HG02943 (cell line): ENCODE measurements around the gene ICA1.
"Not testable (repeated sequence)": the region's sequence is repeated elsewhere in the genome, so short reads cannot be mapped to it uniquely, and the experiment has no call there.

Experiments
- ATAC-seq: cut with Tn5 transposase; IDR thresholded peaks from one replicate; pipeline ENCODE4 v1.9.1; 2021; ENCODE audit warnings: mild to moderate bottlenecking, low read depth, moderate library complexity; ENCODE audit not compliant: unreplicated experiment

ICA1 gene

GRCh38 chr7:8111282-8111960 is 150.5 kb downstream of the ICA1 start:
- ATAC-seq = no peak

- ATAC-seq = no peak
Observed at GRCh38 chr7:8109196-8110022, 152.6 kb downstream of the ICA1 start.

- ATAC-seq = no peak
Observed at GRCh38 chr7:8105449-8106095, 156.4 kb downstream of the ICA1 start.

GRCh38 chr7:8103282-8103681 is 158.7 kb downstream of the ICA1 start:
- ATAC-seq = no peak

- not testable (repeated sequence) for ATAC-seq
Observed at GRCh38 chr7:8101292-8101691, 160.7 kb downstream of the ICA1 start.

- ATAC-seq = no peak
Observed at GRCh38 chr7:8094164-8095140, 167.5 kb downstream of the ICA1 start.

GRCh38 chr7:8092140-8092539 is 169.8 kb downstream of the ICA1 start:
- ATAC-seq = no peak

GRCh38 chr7:8089036-8089780 is 172.8 kb downstream of the ICA1 start:
- ATAC-seq = no peak

GRCh38 chr7:8086239-8086638 is 175.7 kb downstream of the ICA1 start:
- no peak for ATAC-seq

GRCh38 chr7:8085420-8085819 is 176.5 kb downstream of the ICA1 start:
- no peak for ATAC-seq

- no peak for ATAC-seq
Observed at GRCh38 chr7:8084836-8085235, 177.1 kb downstream of the ICA1 start.

GRCh38 chr7:8082762-8083161 is 179.2 kb downstream of the ICA1 start:
- no peak for ATAC-seq

- ATAC-seq = no peak
Observed at GRCh38 chr7:8078418-8078817, 183.5 kb downstream of the ICA1 start.

GRCh38 chr7:8070451-8071180 is 191.4 kb downstream of the ICA1 start:
- ATAC-seq = no peak

GRCh38 chr7:8068892-8069686 is 192.9 kb downstream of the ICA1 start:
- ATAC-seq = no peak

- no peak for ATAC-seq
Observed at GRCh38 chr7:8065356-8065813, 196.6 kb downstream of the ICA1 start.

GRCh38 chr7:8064828-8065227 is 197.1 kb downstream of the ICA1 start:
- no peak for ATAC-seq

- no peak for ATAC-seq
Observed at GRCh38 chr7:8063706-8064297, 198.2 kb downstream of the ICA1 start.
